ENCODE results near the gene GSPT1.

DNA sequence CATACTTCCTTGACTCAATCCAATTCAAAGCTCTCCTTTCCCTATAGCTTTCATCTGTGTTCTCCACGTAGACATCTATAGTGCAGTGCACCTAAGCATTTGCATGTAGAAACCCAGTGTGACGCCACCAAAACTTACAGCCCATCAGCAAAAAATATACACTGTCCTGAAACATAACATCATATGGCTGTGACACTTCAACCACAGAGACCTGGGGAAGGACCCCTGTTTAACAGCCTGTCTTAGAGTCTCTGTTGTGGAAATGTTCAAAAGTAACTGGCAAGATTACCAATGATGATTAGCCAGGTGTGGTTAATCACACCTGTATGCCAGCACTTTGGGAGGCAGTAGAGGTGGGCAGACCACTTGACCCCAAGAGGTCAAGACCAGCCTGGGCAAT lies 22.2 kb downstream of the GSPT1 start:
- TF ChIP-seq CTCF (IDR thresholded peaks at IDR 0.05), result no peak
- no peak for TF ChIP-seq POLR2A (IDR thresholded peaks at IDR 0.05)
- no peak for TF ChIP-seq EP300 (IDR thresholded peaks at IDR 0.05)

Data from sigmoid colon (tissue), 4 donors.